AG10803 (cell line): ENCODE data around the gene AHI1.
A peak's percentile ranks its signal among the peaks of the same experiment; 100 is the strongest.

ENCODE experiments used
- DNase-seq: peaks from one replicate; pipeline ENCODE4 v3.0.0; 2010; ENCODE audit warnings: low read depth
- H3K4me3 ChIP-seq: 2 replicates; pipeline ENCODE4 v1.5.1; 2011; ENCODE audit warnings: mild to moderate bottlenecking, low read length, control low read depth
- TF ChIP-seq, protein P1 (sequence below): conservative IDR thresholded peaks from 2 replicates; pipeline ENCODE4 v1.5.1; 2011; ENCODE audit warnings: mild to moderate bottlenecking, low read length, control low read depth, inconsistent platforms

Gene AHI1

DNA sequence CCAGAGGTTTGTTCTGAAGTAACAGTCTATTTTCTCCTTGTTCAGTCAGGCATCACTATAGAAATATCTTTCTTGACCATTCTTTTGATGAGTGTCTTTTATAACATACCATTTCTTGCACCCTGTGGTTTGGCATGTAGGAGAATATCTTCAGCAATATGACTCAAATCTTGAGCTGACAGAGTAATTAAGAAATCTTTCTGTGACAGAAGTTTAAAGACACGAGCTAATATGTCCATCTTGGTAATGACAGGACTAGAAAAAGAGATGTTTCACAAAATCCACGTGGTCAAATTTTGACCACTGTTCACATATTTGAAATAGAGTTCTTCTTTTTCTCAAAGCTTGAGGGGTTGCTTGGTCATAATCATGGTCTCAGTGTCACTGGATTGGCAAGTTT, 166.5 kb downstream of the AHI1 start:
- peak; percentile 38 for DNase-seq
- H3K4me3 ChIP-seq: no peak overlapping the region
- TF ChIP-seq, protein P1, sequence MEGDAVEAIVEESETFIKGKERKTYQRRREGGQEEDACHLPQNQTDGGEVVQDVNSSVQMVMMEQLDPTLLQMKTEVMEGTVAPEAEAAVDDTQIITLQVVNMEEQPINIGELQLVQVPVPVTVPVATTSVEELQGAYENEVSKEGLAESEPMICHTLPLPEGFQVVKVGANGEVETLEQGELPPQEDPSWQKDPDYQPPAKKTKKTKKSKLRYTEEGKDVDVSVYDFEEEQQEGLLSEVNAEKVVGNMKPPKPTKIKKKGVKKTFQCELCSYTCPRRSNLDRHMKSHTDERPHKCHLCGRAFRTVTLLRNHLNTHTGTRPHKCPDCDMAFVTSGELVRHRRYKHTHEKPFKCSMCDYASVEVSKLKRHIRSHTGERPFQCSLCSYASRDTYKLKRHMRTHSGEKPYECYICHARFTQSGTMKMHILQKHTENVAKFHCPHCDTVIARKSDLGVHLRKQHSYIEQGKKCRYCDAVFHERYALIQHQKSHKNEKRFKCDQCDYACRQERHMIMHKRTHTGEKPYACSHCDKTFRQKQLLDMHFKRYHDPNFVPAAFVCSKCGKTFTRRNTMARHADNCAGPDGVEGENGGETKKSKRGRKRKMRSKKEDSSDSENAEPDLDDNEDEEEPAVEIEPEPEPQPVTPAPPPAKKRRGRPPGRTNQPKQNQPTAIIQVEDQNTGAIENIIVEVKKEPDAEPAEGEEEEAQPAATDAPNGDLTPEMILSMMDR: no peak

DNA sequence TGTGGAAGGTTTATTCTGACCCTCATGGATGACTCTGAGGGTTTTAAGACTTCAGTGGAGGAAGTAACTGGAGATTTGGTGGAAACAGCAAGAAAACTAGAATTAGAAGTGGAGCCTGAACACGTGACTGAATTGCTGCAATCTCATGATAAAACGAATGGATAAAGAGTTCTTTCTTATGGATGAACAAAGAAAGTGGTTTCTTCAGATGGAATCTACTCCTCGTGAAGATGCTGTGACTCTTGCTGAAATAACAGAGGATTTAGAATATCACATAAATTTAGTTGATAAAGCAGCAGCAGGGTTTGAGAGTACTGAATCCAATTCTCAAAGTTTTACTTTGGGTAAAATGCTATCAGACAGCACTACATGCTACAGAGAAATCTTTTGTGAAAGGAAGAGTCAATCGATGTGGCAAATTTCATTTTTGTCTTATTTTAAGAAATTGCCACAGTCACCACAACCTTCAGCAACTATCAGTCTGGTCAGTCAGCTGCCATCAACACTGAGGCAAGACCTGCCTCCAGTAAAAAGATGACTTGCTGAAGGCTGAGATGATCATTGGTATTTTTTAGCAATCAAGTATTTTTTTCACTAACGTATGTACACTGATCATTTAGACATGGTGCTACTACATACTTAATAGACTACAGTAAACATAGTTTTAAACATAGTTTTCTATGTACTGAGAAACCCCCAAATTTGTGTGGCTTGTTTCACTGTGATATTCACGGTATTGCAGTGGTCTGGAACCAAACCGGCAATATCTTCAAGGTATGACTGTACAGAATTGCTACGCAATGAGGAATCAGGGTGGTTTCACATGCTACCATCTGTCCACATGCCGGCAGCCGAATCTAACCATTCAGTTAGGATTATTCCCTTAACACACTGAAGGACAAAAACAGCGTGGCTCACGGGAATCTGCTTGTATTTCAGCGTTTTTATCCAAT, 167.4 kb downstream of the AHI1 start:
- no peak overlapping the region for H3K4me3 ChIP-seq
- no peak for DNase-seq
- TF ChIP-seq, protein P1: no peak

DNA sequence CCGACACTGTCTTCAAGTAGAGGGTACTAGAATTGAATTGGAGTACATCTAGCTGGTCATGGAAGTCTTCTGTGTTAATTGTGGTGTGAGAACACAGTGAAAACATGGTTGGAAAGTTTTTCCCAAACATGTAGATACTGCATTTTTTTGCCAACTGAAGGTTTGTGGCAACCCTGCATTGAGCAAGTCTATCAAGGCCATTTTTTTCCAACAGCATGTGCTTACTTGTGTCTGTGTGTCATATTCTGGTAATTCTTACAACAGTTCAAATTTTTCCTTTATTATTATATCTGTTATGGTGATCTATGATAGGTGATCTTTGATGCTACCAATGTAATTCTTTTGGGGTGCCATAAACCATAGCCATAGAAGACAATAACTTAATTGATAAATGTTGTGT, 169.4 kb downstream of the AHI1 start:
- TF ChIP-seq, protein P1: no peak
- DNase-seq: no peak
- H3K4me3 ChIP-seq: no peak overlapping the region

DNA sequence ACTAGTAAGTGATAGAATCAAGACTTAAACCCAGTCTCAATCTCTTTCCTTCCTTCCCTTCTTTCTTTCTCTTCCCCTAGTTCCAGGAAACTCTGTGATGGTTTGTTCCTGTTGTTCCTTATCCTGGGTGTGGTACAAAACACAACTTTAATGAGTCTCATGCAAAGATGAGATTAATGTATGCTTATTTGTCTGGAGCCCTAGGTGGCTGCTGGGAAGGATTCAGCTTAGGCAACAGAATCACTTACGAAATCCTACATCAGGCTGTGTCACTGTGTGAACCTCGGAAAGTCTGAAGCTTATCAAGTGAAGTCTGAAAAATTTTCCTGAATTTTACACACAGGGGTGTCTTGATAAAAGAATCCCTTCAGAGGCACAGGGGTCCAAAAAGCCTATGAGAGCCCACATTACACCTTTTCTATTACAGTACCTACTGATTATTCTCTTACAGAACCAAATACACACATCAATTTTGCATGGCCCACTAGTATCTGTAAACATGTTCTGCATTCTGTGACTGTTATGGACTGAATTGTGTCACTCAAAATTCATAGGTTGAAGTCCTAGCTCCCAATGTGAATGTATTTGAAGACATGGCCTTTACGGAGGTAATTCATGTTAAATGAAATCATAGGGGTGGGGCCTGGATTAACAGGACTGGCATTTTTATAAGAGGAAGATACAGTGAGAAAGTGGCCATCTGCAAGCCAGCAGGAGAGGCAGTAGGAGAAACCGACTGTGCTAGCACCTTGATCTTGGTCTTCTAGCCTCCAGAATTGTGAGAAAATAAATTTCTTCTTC, 171.7 kb downstream of the AHI1 start:
- TF ChIP-seq, protein P1: no peak
- DNase-seq: peak; percentile 0
- H3K4me3 ChIP-seq: no peak overlapping the region

DNA sequence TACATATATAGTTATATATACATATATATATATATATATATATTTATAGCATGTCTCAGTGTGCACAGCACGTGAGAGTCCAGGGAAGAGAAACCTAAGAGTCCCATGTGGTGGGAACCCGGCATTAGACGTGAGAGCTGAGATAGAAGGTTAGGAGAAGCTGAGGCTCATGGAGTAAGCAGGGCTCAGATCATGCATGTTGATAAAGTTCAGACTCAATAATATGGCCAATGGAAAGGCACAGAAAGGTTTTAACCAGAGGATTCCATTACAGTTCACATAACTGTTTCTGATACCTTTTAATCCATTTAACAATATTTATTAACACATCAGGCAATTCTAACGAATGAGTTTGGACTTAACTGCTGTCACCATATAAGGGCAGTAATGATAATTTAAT, 173.0 kb downstream of the AHI1 start:
- DNase-seq: no peak
- H3K4me3 ChIP-seq: no peak overlapping the region
- TF ChIP-seq, protein P1: no peak

DNA sequence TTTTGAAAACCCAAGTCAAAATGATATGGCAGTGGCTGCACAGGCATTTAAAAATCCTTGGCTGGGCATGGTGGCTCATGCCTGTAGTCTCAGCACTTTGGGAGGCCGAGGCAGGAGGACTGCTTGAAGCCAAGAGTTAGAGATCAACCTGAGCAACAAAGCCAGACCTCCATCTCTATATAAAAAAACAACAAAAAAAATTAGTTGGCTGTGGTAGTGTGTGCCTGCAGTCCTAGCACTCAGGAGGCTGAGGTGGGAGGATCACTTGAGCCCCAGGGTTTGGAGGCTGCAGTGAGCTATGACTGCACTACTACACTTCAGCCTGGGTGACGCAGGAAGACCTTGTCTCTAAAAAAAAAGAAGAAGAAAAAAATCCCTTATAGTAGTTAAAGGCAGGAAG, 173.6 kb downstream of the AHI1 start:
- TF ChIP-seq, protein P1: no peak
- no peak for DNase-seq
- no peak overlapping the region for H3K4me3 ChIP-seq
